Esophagus squamous epithelium (tissue), 5 donors: ENCODE results near the gene RBM28. TPM values are rescaled to one million over a fixed set of nuclear protein-coding genes. Genes with fewer than 3 reads are reported as not detected.

Experiments used
- DNase-seq: peaks from one replicate; lab custom pipeline; 2025; lab: John Stamatoyannopoulos, UW
- H3K27ac ChIP-seq, 4 donors: fragments of 200-600 bp; sonication (generic); one replicate each; pipeline ENCODE4 v1.5.1; 2016 to 2019; ENCODE audit warnings: mild to moderate bottlenecking in 1 of 4
- H3K27me3 ChIP-seq, 4 donors: fragments of 200-600 bp; sonication (generic); 1 replicate in 3 of 4; 2 replicates in 1 of 4; pipeline versions ENCODE4 v1.5.1 to v1.6.0; 2017 to 2021; ENCODE audit warnings: antibody characterized with exemption in 1 of 4
- H3K36me3 ChIP-seq, 3 donors: fragments of 200-600 bp; sonication (generic); one replicate each; pipeline ENCODE4 v1.5.1; 2016 to 2019
- H3K4me1 ChIP-seq, 3 donors: fragments of 200-600 bp; sonication (generic); one replicate each; pipeline ENCODE4 v1.5.1; 2017 to 2019
- H3K4me3 ChIP-seq, 4 donors: fragments of 200-600 bp; sonication (generic); 1 replicate in 3 of 4; 2 replicates in 1 of 4; pipeline ENCODE4 v1.5.1; 2016 to 2019; ENCODE audit warnings: mild to moderate bottlenecking in 2 of 4, moderate library complexity in 1 of 4
- H3K9me3 ChIP-seq, 3 donors: fragments of 200-600 bp; sonication (generic); one replicate each; pipeline ENCODE4 v1.5.1; 2016 to 2019
- POLR2A ChIP-seq, 4 donors: fragments of 450-650 bp; IDR thresholded peaks; one replicate each; pipeline ENCODE4 v1.6.1; 2017; ENCODE audit warnings: antibody characterized with exemption in 4 of 4, mild to moderate bottlenecking in 4 of 4, moderate library complexity in 3 of 4
- WGBS, 2 donors: methylation state at CpG; one replicate each; pipeline ENCODE4 v1.1.5; 2018; 5-methylcytosine and 5-hydroxymethylcytosine counted together
- intact Hi-C: fragments of 100-400 bp; cut with DNase I; formaldehyde crosslinking; loops from one replicate; pipeline ENCODE4 v1.15.0; 2022
- total RNA-seq, 4 donors: library from RNA; depleted of rRNA; stranded (reverse); fragments of >200 nt; gene quantifications; one replicate each; pipeline ENCODE4 v1.1.0, GENCODE V29; 2016
- TF ChIP-seq, protein P1 (sequence below), 6 experiments: fragments of 450-650 bp in 4 of 6; fragments of 200-600 bp in 2 of 6; sonication (generic) in 2 of 6; IDR thresholded peaks; one replicate each; pipeline ENCODE4 v1.5.1; 2016 to 2019; ENCODE audit warnings: antibody characterized with exemption in 6 of 6, mild to moderate bottlenecking in 4 of 6, moderate library complexity in 4 of 6
- donor health status: DM: yes; HTN: yes; CAD: no.

The RBM28 gene
- total RNA-seq, 4 donors from 2014 or later, result 12.9 to 28.8 (median 18.7) TPM

- Histone ChIP-seq H3K9me3 (peaks cover 0 to 3% (median 0%) of the 10 kb centered on the region in 3 donors), H3K27me3 (peaks cover 0 to 21% (median 0%) of the 10 kb centered on the region in 4 donors), H3K27ac (no peak overlapping the region), H3K36me3 (no peaks in the 10 kb centered on the region), H3K4me1 (peaks cover 13 to 20% (median 13%) of the 10 kb centered on the region in 3 donors), H3K4me3 (no peak overlapping the region)
- intact Hi-C loops, result no loop called here
- WGBS, 2 donors, result 43 to 53% methylated on average over 3 of the region's 3 CpGs
- no peak for DNase-seq
- TF ChIP-seq, protein P1, sequence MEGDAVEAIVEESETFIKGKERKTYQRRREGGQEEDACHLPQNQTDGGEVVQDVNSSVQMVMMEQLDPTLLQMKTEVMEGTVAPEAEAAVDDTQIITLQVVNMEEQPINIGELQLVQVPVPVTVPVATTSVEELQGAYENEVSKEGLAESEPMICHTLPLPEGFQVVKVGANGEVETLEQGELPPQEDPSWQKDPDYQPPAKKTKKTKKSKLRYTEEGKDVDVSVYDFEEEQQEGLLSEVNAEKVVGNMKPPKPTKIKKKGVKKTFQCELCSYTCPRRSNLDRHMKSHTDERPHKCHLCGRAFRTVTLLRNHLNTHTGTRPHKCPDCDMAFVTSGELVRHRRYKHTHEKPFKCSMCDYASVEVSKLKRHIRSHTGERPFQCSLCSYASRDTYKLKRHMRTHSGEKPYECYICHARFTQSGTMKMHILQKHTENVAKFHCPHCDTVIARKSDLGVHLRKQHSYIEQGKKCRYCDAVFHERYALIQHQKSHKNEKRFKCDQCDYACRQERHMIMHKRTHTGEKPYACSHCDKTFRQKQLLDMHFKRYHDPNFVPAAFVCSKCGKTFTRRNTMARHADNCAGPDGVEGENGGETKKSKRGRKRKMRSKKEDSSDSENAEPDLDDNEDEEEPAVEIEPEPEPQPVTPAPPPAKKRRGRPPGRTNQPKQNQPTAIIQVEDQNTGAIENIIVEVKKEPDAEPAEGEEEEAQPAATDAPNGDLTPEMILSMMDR (IDR thresholded peaks at IDR 0.05), result no peak
- TF ChIP-seq POLR2A (IDR thresholded peaks at IDR 0.05), result no peak
Measured at GRCh38 chr7:128274884-128275603, 68.7 kb downstream of the RBM28 start.

DNA sequence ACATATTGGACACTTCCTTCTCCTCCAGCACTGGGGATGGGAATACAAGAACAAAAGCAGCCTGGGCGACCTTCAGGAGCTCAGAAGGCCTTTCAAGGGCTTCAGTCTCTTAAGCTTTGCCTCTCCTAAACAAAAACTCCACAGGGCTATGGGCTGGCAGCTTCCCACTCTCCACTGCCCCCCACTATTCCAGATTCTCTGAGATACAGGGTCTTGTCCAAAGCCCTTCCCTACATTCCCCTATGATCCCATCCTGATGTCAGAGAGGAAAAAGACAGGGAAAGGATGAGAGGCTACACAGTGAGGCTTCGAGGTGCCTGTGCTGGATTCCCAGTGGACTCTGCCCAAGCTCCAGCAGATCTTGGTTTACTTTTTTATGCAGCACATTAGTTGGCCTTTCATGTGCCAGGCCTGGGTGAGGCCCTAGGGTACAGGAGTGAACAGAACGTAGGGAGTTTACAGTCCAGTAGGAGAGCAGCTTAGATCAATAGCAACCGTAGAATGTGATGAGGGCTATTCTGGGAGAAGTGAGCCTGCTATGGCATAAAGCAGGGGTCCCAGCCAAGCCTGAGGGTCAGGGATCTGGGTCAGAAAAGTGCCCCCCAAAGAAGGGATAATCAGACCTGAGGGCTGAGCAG, 69.3 kb downstream of the RBM28 start:
- DNase-seq, result no peak
- peaks cover 13 to 22% (median 13%) of the 10 kb centered on the region in 3 donors for H3K4me1 ChIP-seq
- no peaks in the 10 kb centered on the region for H3K9me3 ChIP-seq
- H3K27ac ChIP-seq, result no peak overlapping the region
- H3K27me3 ChIP-seq, result peaks cover 0 to 21% (median 0%) of the 10 kb centered on the region in 4 donors
- H3K4me3 ChIP-seq, result no peak overlapping the region
- no peak for TF ChIP-seq POLR2A (IDR thresholded peaks at IDR 0.05)
- TF ChIP-seq, protein P1 (IDR thresholded peaks at IDR 0.05), result no peak
- WGBS, 2 donors, result 45 to 78% methylated on average over 1 to 4 of the region's 4 CpGs
- intact Hi-C loops, result no loop called here
- H3K36me3 ChIP-seq, result no peaks in the 10 kb centered on the region

DNA sequence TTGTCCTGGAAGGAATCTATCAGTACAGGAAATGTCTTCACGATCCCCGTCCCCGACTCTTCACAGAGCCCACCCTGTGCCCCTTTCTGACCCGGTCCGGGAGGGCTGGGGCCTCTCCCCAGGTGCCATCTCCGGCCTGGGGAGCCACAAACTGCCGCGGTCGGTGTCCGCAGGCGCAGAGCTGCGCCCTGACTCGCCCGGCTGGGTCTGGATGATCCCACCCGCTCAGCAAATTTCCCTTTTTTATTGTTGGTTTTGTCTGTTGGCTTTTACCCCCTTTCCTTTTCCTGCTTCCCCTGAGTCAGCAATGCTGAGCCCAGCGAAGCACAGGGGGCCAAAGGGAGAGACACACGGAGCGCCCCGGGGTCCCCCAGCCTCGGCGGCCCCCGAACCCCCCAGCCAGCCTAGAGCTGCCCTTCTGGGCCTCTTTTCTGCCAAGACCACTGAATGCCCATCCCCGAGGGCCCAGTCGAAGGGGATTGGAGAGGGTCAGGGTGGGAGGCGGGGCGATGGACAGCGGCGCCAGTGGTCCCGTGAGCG, 71.7 kb downstream of the RBM28 start:
- TF ChIP-seq, protein P1 (IDR thresholded peaks at IDR 0.05), result no peak
- no peak for TF ChIP-seq POLR2A (IDR thresholded peaks at IDR 0.05)
- Histone ChIP-seq H3K4me1 (peaks cover 13 to 45% (median 24%) of the 10 kb centered on the region in 3 donors), H3K27ac (peak overlapping the region in 3 of 4 donors; percentile 34 to 46 (median 39)), H3K4me3 (peak overlapping the region; percentile 21 to 60 (median 46)), H3K36me3 (no peaks in the 10 kb centered on the region), H3K9me3 (no peaks in the 10 kb centered on the region), H3K27me3 (peaks cover 0 to 27% (median 0%) of the 10 kb centered on the region in 4 donors)
- no peak for DNase-seq
- 9 to 16% methylated on average over 15 to 16 of the region's 30 CpGs for WGBS, 2 donors
- intact Hi-C loops, result no loop called here

DNA sequence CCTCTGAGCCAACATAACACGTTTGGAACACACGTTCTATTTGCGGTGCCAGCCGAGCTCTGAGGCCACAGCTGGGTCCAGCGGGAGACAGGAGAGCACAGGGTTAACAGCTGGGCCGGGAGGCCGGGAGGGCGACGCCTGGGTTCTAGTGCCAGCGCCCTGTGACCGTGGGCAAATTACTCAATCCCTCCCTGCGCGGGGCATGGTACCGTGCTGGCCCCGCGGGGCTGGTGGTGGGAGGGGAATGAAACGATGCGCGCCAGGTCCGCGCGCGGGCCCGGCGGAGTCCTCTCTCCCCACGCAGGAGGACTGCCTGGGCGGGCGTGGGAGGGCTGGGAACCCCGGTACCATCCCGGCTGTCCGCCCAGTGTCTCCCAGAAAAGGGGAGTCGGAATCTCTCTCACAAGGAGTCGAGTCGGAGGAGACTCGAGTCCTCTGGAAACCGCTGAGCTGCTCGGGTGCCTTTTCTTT, 72.2 kb downstream of the RBM28 start:
- no peaks in the 10 kb centered on the region for H3K36me3 ChIP-seq
- intact Hi-C loops, result no loop called here
- peak overlapping the region in 3 of 4 donors; percentile 34 to 46 (median 39) for H3K27ac ChIP-seq
- H3K27me3 ChIP-seq, result peaks cover 0 to 27% (median 0%) of the 10 kb centered on the region in 4 donors
- H3K9me3 ChIP-seq, result no peaks in the 10 kb centered on the region
- H3K4me1 ChIP-seq, result peaks cover 16 to 50% (median 29%) of the 10 kb centered on the region in 3 donors
- no peak for DNase-seq
- H3K4me3 ChIP-seq, result peak overlapping the region; percentile 21 to 60 (median 46)
- no peak for TF ChIP-seq POLR2A (IDR thresholded peaks at IDR 0.05)
- TF ChIP-seq, protein P1 (IDR thresholded peaks at IDR 0.05), result no peak
- WGBS, 2 donors, result 0% methylated on average over 11 of the region's 37 CpGs; no CpG with 5 or more reads in 1 of the 2 donors
